ENCODE results near the gene CALN1. TPM values are rescaled to one million over a fixed set of nuclear protein-coding genes. Genes with fewer than 3 reads are reported as not detected.

The CALN1 gene
- total and polyA plus RNA-seq, 2 of the 8 experiments (the other 6 are each of a cell fraction or from before 2014, with no cell fraction given), result 6.4 to 15.2 TPM

- Histone ChIP-seq H3K9me3 (ENCODE audit: insufficient read depth in 2 of 2, low read depth in 1 of 2, low read length in 1 of 2) (no peaks in the 10 kb centered on the region), H3K4ac (replicated peaks; ENCODE audit: insufficient read length, low read depth, low read length) (no peak overlapping the region), H3K9ac (replicated peaks in 1 of 4; ENCODE audit: extremely low read depth in 1 of 4, low read depth in 3 of 4, low read length in 3 of 4) (no peak overlapping the region), H2BK12ac (ENCODE audit: low read depth, low read length) (no peak overlapping the region), H3K79me1 (ENCODE audit: low read depth, low read length) (no peaks in the 10 kb centered on the region), H3K23ac (ENCODE audit: insufficient read length) (no peak overlapping the region), H3K4me2 (ENCODE audit: insufficient read depth in 1 of 2, low read depth in 2 of 2, low read length in 2 of 2) (no peak overlapping the region), H2BK120ac (replicated peaks; ENCODE audit: low read depth, low read length) (no peak overlapping the region), H4K20me1 (replicated peaks in 1 of 2; ENCODE audit: control insufficient read depth in 1 of 2, insufficient read depth in 2 of 2, low read length in 2 of 2) (no peaks in the 10 kb centered on the region), H4K8ac (ENCODE audit: extremely low read depth, insufficient read depth, low read length) (no peak overlapping the region), H3K27ac (ENCODE audit: low read depth, low read length) (no peak overlapping the region), H3K4me3 (ENCODE audit: extremely low read depth in 1 of 4, insufficient read depth in 2 of 4, low read depth in 3 of 4, low read length in 4 of 4) (no peak overlapping the region), H3K27me3 (replicated peaks in 1 of 4; ENCODE audit: control insufficient read depth in 3 of 4, extremely low read depth in 1 of 4, insufficient read depth in 3 of 4, low read length in 3 of 4) (no peaks in the 10 kb centered on the region), H3K4me1 (replicated peaks in 1 of 4; ENCODE audit: control insufficient read depth in 3 of 4, insufficient read depth in 4 of 4, low read length in 3 of 4) (no peaks in the 10 kb centered on the region), H3K14ac (ENCODE audit: insufficient read length) (no peak overlapping the region), H2BK15ac (ENCODE audit: low read length) (no peak overlapping the region), H3K56ac (replicated peaks; ENCODE audit: insufficient read length, low read depth, low read length) (no peak overlapping the region), H2BK20ac (ENCODE audit: low read length) (no peak overlapping the region), H2BK5ac (ENCODE audit: low read depth, low read length) (no peak overlapping the region), H3K79me2 (ENCODE audit: control insufficient read depth in 1 of 2, insufficient read depth in 2 of 2, low read length in 2 of 2) (no peaks in the 10 kb centered on the region), H4K91ac (replicated peaks; ENCODE audit: insufficient read length, low read length) (no peak overlapping the region), H3K23me2 (ENCODE audit: low read depth, low read length) (no peaks in the 10 kb centered on the region), H3K36me3 (ENCODE audit: control insufficient read depth in 2 of 4, insufficient read depth in 4 of 4, low read length in 3 of 4) (no peaks in the 10 kb centered on the region), H2AK5ac (ENCODE audit: low read depth, low read length) (no peak overlapping the region), H4K5ac (ENCODE audit: insufficient read length, low read depth, low read length) (no peak overlapping the region), H2AFZ (ENCODE audit: low read length) (no peak overlapping the region), H3K18ac (ENCODE audit: extremely low read depth, low read length) (no peak overlapping the region)
- ChIA-PET POLR2A (ENCODE audit: partially characterized antibody) (no interaction called here), CTCF (ENCODE audit: partially characterized antibody) (no interaction called here)
- WGBS, 2 experiments (ENCODE audit: extremely low coverage in 1 of 2, insufficient coverage in 1 of 2, insufficient read length in 1 of 2, insufficient replicate concordance in 2 of 2, low coverage in 1 of 2, low lambda C conversion rate in 2 of 2, missing lambda C conversion rate in 1 of 2), result 96% methylated on average over 9 of the region's 9 CpGs; no CpG with 5 or more reads in 1 of the 2 experiments
- TF ChIP-seq ZNF274 (IDR thresholded peaks at IDR 0.05; ENCODE audit: borderline replicate concordance, extremely low read depth, low read length) (no peak), MAFK (IDR thresholded peaks at IDR 0.05; ENCODE audit: low read depth, low read length) (no peak), USF2 (IDR thresholded peaks at IDR 0.05; ENCODE audit: low read length) (no peak), YY1 (IDR thresholded peaks at IDR 0.05; ENCODE audit: low read depth, low read length) (no peak), GTF2F1 (IDR thresholded peaks at IDR 0.05; ENCODE audit: borderline replicate concordance, low read depth, low read length) (no peak), BRCA1 (IDR thresholded peaks at IDR 0.05; ENCODE audit: low read depth, low read length) (no peak), POLR2A (IDR thresholded peaks at IDR 0.05; ENCODE audit: control extremely low read depth in 1 of 2, low read depth in 2 of 2, low read length in 2 of 2) (no peak), KDM4A (IDR thresholded peaks at IDR 0.05; ENCODE audit: low read depth, low read length, severe bottlenecking) (no peak)
- no peak for DNase-seq (ENCODE audit: low read depth in 1 of 2, low spot score in 2 of 2)
- no peak for FAIRE-seq
Measured at GRCh38 chr7:72403458-72404076, 8.6 kb downstream of the CALN1 start.

Measured in H1 (cell line).